IMR-90 (cell line): ENCODE results near the gene RELN. TPM values are rescaled to one million over a fixed set of nuclear protein-coding genes. Genes with fewer than 3 reads are reported as not detected.
A peak's percentile ranks its signal among the peaks of the same experiment; 100 is the strongest.

ENCODE experiments used
- ATAC-seq: fragments of 200-7000 bp; cut with Tn5 transposase; 2 replicates; pipeline ENCODE4 v1.9.1; 2020; ENCODE audit warnings: low read depth, mild to moderate bottlenecking, moderate library complexity
- BruUV-seq: library from RNA; stranded (reverse); fragments of 400-500 nt; replicated peaks from 2 replicates; lab custom pipeline; 2021; lab: Mats Ljungman, UMichigan
- CTCF ChIA-PET: fragments of 300-600 bp; formaldehyde crosslinking; extraction: SDS; loops from one replicate; lab custom pipeline; 2021; ENCODE audit warnings: antibody characterized with exemption; lab: Yijun Ruan, JAX
- POLR2A ChIA-PET: fragments of 300-600 bp; sonication (Branson Sonifier 250); formaldehyde crosslinking; loops from one replicate; lab custom pipeline; 2022; ENCODE audit warnings: antibody characterized with exemption; ENCODE audit not compliant: unreplicated experiment; lab: Charles Lee
- DNase-seq: peaks from one replicate; pipeline ENCODE4 v3.0.0; 2013
- H2AFZ ChIP-seq: replicated peaks from 2 replicates; pipeline ENCODE3; 2013; ENCODE audit warnings: low read length, mild to moderate bottlenecking; ENCODE audit not compliant: poor library complexity
- H2AK5ac ChIP-seq: 2 replicates; pipeline ENCODE4 v1.6.1; 2013; ENCODE audit warnings: low read depth, low read length, inconsistent platforms
- H2AK9ac ChIP-seq: replicated peaks from 2 replicates; pipeline ENCODE3; 2013; ENCODE audit warnings: mild to moderate bottlenecking, low read depth, low read length, moderate library complexity; ENCODE audit not compliant: poor library complexity
- H2BK120ac ChIP-seq: 2 replicates; pipeline ENCODE4 v1.6.1; 2013; ENCODE audit warnings: low read depth, low read length, inconsistent platforms
- H2BK15ac ChIP-seq: 3 replicates; pipeline ENCODE4 v1.6.1; 2013; ENCODE audit warnings: low read depth, low read length, inconsistent platforms
- H2BK20ac ChIP-seq: 2 replicates; pipeline ENCODE4 v1.6.1; 2013; ENCODE audit warnings: low read depth, mild to moderate bottlenecking, inconsistent platforms, low read length, moderate library complexity
- H2BK5ac ChIP-seq: 2 replicates; pipeline ENCODE4 v1.6.1; 2013; ENCODE audit warnings: mild to moderate bottlenecking, low read depth, low read length, inconsistent platforms; ENCODE audit not compliant: poor library complexity, severe bottlenecking
- H3K14ac ChIP-seq: replicated peaks from 2 replicates; pipeline ENCODE4 v1.6.1; 2013; ENCODE audit warnings: low read depth, low read length, inconsistent platforms
- H3K18ac ChIP-seq: 2 replicates; pipeline ENCODE4 v1.6.1; 2013; ENCODE audit warnings: low read depth, low read length, control low read depth
- H3K23ac ChIP-seq: 2 replicates; pipeline ENCODE4 v1.6.1; 2013; ENCODE audit warnings: low read depth, low read length, inconsistent platforms
- H3K27ac ChIP-seq: 2 replicates; pipeline ENCODE4 v1.5.1; 2013; ENCODE audit warnings: mild to moderate bottlenecking, control low read depth, low read length; ENCODE audit not compliant: insufficient read depth
- H3K27me3 ChIP-seq: 2 replicates; pipeline ENCODE4 v1.6.1; 2013; ENCODE audit warnings: low read length; ENCODE audit not compliant: control insufficient read depth, insufficient read depth
- H3K36me3 ChIP-seq: 2 replicates; pipeline ENCODE4 v1.6.1; 2013; ENCODE audit warnings: low read length, mixed read lengths; ENCODE audit not compliant: control insufficient read depth, insufficient read depth
- H3K4ac ChIP-seq: 2 replicates; pipeline ENCODE4 v1.6.1; 2013; ENCODE audit warnings: low read depth, low read length, inconsistent platforms
- H3K4me1 ChIP-seq: 2 replicates; pipeline ENCODE4 v1.6.1; 2013; ENCODE audit warnings: low read length, mixed read lengths; ENCODE audit not compliant: control insufficient read depth, insufficient read depth
- H3K4me2 ChIP-seq: 2 replicates; pipeline ENCODE4 v1.6.1; 2013; ENCODE audit warnings: low read depth, mild to moderate bottlenecking, control low read depth, low read length, moderate library complexity
- H3K4me3 ChIP-seq: 2 replicates; pipeline ENCODE4 v1.5.1; 2013; ENCODE audit warnings: low read depth, mild to moderate bottlenecking, control low read depth, low read length, moderate library complexity; ENCODE audit not compliant: insufficient read depth
- H3K56ac ChIP-seq: 2 replicates; pipeline ENCODE4 v1.6.1; 2013; ENCODE audit warnings: low read length, inconsistent platforms; ENCODE audit not compliant: insufficient read depth; ENCODE audit errors: extremely low read depth
- H3K79me1 ChIP-seq, 2 experiments: 2 replicates each; pipeline ENCODE4 v1.6.1; 2013; ENCODE audit warnings: low read length in 2 of 2, inconsistent platforms in 1 of 2, low read depth in 1 of 2
- H3K9ac ChIP-seq: 2 replicates; pipeline ENCODE4 v1.6.1; 2013; ENCODE audit warnings: low read depth, low read length, control low read depth
- H3K9me1 ChIP-seq: 2 replicates; pipeline ENCODE4 v1.6.1; 2013; ENCODE audit warnings: low read length, inconsistent platforms; ENCODE audit not compliant: insufficient read depth
- H3K9me3 ChIP-seq: 2 replicates; pipeline ENCODE4 v1.6.1; 2013; ENCODE audit warnings: low read length; ENCODE audit not compliant: control insufficient read depth, insufficient read depth
- H4K20me1 ChIP-seq: 2 replicates; pipeline ENCODE4 v1.6.1; 2013; ENCODE audit warnings: low read length, inconsistent platforms; ENCODE audit not compliant: insufficient read depth
- H4K5ac ChIP-seq: 2 replicates; pipeline ENCODE4 v1.6.1; 2013; ENCODE audit warnings: mild to moderate bottlenecking, low read depth, low read length, control low read depth
- H4K8ac ChIP-seq, 2 experiments: 2 replicates each; pipeline ENCODE4 v1.6.1; 2013; ENCODE audit warnings: low read depth in 2 of 2, low read length in 2 of 2, control low read depth in 1 of 2, inconsistent platforms in 1 of 2
- H4K91ac ChIP-seq: 2 replicates; pipeline ENCODE4 v1.6.1; 2013; ENCODE audit warnings: low read depth, low read length, inconsistent platforms; ENCODE audit not compliant: insufficient read depth
- MAFK ChIP-seq: IDR thresholded peaks from 2 replicates; pipeline ENCODE4 v1.6.1; 2012; ENCODE audit warnings: low read depth, low read length, improper control_type of control experiment
- RAD21 ChIP-seq: IDR thresholded peaks from 2 replicates; pipeline ENCODE4 v1.6.1; 2012; ENCODE audit warnings: low read length, improper control_type of control experiment
- RCOR1 ChIP-seq: IDR thresholded peaks from 2 replicates; pipeline ENCODE4 v1.6.1; 2012; ENCODE audit warnings: mild to moderate bottlenecking, low read length, improper control_type of control experiment; ENCODE audit not compliant: insufficient replicate concordance
- WGBS, 2 experiments: methylation state at CpG; one replicate each; pipeline versions ENCODE4 v1.1.5 to v1.1.7; 2013; ENCODE audit warnings: missing lambda C conversion rate in 2 of 2; ENCODE audit not compliant: insufficient read length in 1 of 2; ENCODE audit errors: extremely low coverage in 2 of 2; 5-methylcytosine and 5-hydroxymethylcytosine counted together
- dilution Hi-C: fragments of 300-500 bp; cut with HindIII; formaldehyde crosslinking; loops from one replicate; pipeline ENCODE4 v1.14.3; 2018; ENCODE audit warnings: low sequenced_read_pairs; ENCODE audit not compliant: unreplicated experiment
- in situ Hi-C: fragments of 300-500 bp; cut with MboI; formaldehyde crosslinking; loops from 3 replicates; pipeline ENCODE4 v1.14.3; 2019; ENCODE audit warnings: low sequenced_read_pairs, inconsistent platforms, mixed read lengths
- intact Hi-C: fragments of 100-400 bp; cut with micrococcal nuclease; formaldehyde crosslinking; loops from 2 replicates; pipeline ENCODE4 v1.10.0; 2022
- polyA plus RNA-seq, 3 experiments: library from polyadenylated mRNA; depleted of rRNA; stranded (reverse); fragments of >200 nt; gene quantifications; 2 replicates each; pipeline ENCODE4 v1.2.3, GENCODE V29; 2012; ENCODE audit warnings: low replicate concordance in 1 of 3
- total RNA-seq: library from RNA; depleted of rRNA; stranded (reverse); fragments of >200 nt; gene quantifications from 2 replicates; pipeline ENCODE4 v1.2.3, GENCODE V29; 2012

Gene RELN
- total and polyA plus RNA-seq, 2 of the 4 experiments (the other 2 are of a cell fraction): 14.7 to 23.7 TPM

GRCh38 chr7:103871473-103871872 lies 118.0 kb downstream of the RELN start:
- POLR2A ChIA-PET: no interaction called here
- no peak overlapping the region for H2BK15ac ChIP-seq
- in situ Hi-C loops: no loop called here

More at GRCh38 chr7:103871473-103871872, 118.0 kb downstream of the RELN start:
- H3K4ac ChIP-seq: no peak overlapping the region
- CTCF ChIA-PET: interaction anchor here (2.5 kb wide), 1 partner anchor 8 kb away, joined by 8 read pairs; no protein-coding TSS in a partner anchor
- H2BK5ac ChIP-seq: no peak overlapping the region
- no peak overlapping the region for H3K56ac ChIP-seq
- no peak overlapping the region for H2AK9ac ChIP-seq
- no peak overlapping the region for H4K8ac ChIP-seq
- H3K4me2 ChIP-seq: no peak overlapping the region
- no CpG with 5 or more reads among the region's 2 CpGs for WGBS, 2 experiments
- intact Hi-C loops (no loop called here), dilution Hi-C loops (no loop called here)
- no peak overlapping the region for H2AFZ ChIP-seq
- peak; percentile 19; the same call in 1 of the 2 replicates for TF ChIP-seq MAFK
- TF ChIP-seq RAD21: no peak
- no peak for TF ChIP-seq RCOR1
- no peaks in the 10 kb centered on the region for H3K9me3 ChIP-seq
- no peak overlapping the region for H3K18ac ChIP-seq
- no peak overlapping the region for H2BK120ac ChIP-seq
- H3K27ac ChIP-seq: no peak overlapping the region
- H2AK5ac ChIP-seq: no peak overlapping the region
- H3K4me1 ChIP-seq: no peaks in the 10 kb centered on the region
- BruUV-seq: no TSS peak
- H3K36me3 ChIP-seq: no peaks in the 10 kb centered on the region
- H3K27me3 ChIP-seq: no peaks in the 10 kb centered on the region
- H3K79me1 ChIP-seq: no peaks in the 10 kb centered on the region
- no peak overlapping the region for H2BK20ac ChIP-seq
- no peak overlapping the region for H4K91ac ChIP-seq
- no peak overlapping the region for H3K14ac ChIP-seq
- H3K4me3 ChIP-seq: no peak overlapping the region
- H3K9me1 ChIP-seq: no peaks in the 10 kb centered on the region
- H4K5ac ChIP-seq: no peak overlapping the region
- H4K20me1 ChIP-seq: no peaks in the 10 kb centered on the region
- no peak for ATAC-seq
- no peak for DNase-seq
- H3K23ac ChIP-seq: no peak overlapping the region
- H3K9ac ChIP-seq: no peak overlapping the region
